Measurements from ENCODE around the gene MSH6. TPM values are rescaled to one million over a fixed set of nuclear protein-coding genes. Genes with fewer than 3 reads are reported as not detected.

Gene MSH6
- total and polyA plus RNA-seq, 2 of the 8 experiments (the other 6 are each of a cell fraction or from before 2014, with no cell fraction given) = 45.8 to 301 TPM

DNA sequence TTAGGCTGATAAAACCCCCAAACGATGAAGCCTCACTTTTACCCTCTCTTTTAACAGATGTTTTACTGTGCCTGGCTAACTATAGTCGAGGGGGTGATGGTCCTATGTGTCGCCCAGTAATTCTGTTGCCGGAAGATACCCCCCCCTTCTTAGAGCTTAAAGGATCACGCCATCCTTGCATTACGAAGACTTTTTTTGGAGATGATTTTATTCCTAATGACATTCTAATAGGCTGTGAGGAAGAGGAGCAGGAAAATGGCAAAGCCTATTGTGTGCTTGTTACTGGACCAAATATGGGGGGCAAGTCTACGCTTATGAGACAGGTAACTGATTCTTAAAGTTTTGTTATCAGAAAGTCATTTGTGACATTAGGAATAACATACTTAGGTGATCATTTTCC is 20.4 kb downstream of the MSH6 start:
- Histone ChIP-seq H3K9me3 (ENCODE audit: insufficient read depth in 2 of 2, low read depth in 1 of 2, low read length in 1 of 2) (no peaks in the 10 kb centered on the region), H3K4me1 (replicated peaks in 1 of 4; ENCODE audit: control insufficient read depth in 3 of 4, insufficient read depth in 4 of 4, low read length in 3 of 4) (no peaks in the 10 kb centered on the region), H3K9ac (replicated peaks in 1 of 4; ENCODE audit: extremely low read depth in 1 of 4, low read depth in 3 of 4, low read length in 3 of 4) (no peak overlapping the region), H2BK120ac (replicated peaks; ENCODE audit: low read depth, low read length) (no peak overlapping the region), H3K4me2 (ENCODE audit: insufficient read depth in 1 of 2, low read depth in 2 of 2, low read length in 2 of 2) (no peak overlapping the region), H3K18ac (ENCODE audit: extremely low read depth, low read length) (no peak overlapping the region), H3K27me3 (replicated peaks in 1 of 4; ENCODE audit: control insufficient read depth in 3 of 4, extremely low read depth in 1 of 4, insufficient read depth in 3 of 4, low read length in 3 of 4) (no peaks in the 10 kb centered on the region), H3K79me1 (ENCODE audit: low read depth, low read length) (no peaks in the 10 kb centered on the region; the same call in 1 of the 2 replicates), H3K23me2 (ENCODE audit: low read depth, low read length) (no peaks in the 10 kb centered on the region), H3K36me3 (ENCODE audit: control insufficient read depth in 2 of 4, insufficient read depth in 4 of 4, low read length in 3 of 4) (peaks cover 41 to 99% (median 87%) of the 10 kb centered on the region in 4 experiments), H4K5ac (ENCODE audit: insufficient read length, low read depth, low read length) (no peak overlapping the region), H3K14ac (ENCODE audit: insufficient read length) (no peak overlapping the region), H4K8ac (ENCODE audit: extremely low read depth, insufficient read depth, low read length) (no peak overlapping the region), H2AK5ac (ENCODE audit: low read depth, low read length) (no peak overlapping the region), H2BK20ac (ENCODE audit: low read length) (no peak overlapping the region), H3K56ac (replicated peaks; ENCODE audit: insufficient read length, low read depth, low read length) (no peak overlapping the region), H2AFZ (ENCODE audit: low read length) (no peak overlapping the region), H3K27ac (ENCODE audit: low read depth, low read length) (no peak overlapping the region), H2BK5ac (ENCODE audit: low read depth, low read length) (no peak overlapping the region), H3K4ac (replicated peaks; ENCODE audit: insufficient read length, low read depth, low read length) (no peak overlapping the region), H4K91ac (replicated peaks; ENCODE audit: insufficient read length, low read length) (no peak overlapping the region), H2BK15ac (ENCODE audit: low read length) (no peak overlapping the region), H4K20me1 (replicated peaks in 1 of 2; ENCODE audit: control insufficient read depth in 1 of 2, insufficient read depth in 2 of 2, low read length in 2 of 2) (peaks cover 3 to 13% of the 10 kb centered on the region in 2 experiments), H3K23ac (ENCODE audit: insufficient read length) (no peak overlapping the region), H3K4me3 (ENCODE audit: extremely low read depth in 1 of 4, insufficient read depth in 2 of 4, low read depth in 3 of 4, low read length in 4 of 4) (no peak overlapping the region), H3K79me2 (ENCODE audit: control insufficient read depth in 1 of 2, insufficient read depth in 2 of 2, low read length in 2 of 2) (peaks cover 4 to 43% of the 10 kb centered on the region in 2 experiments; a peak in 2 of 4 replicates), H2BK12ac (ENCODE audit: low read depth, low read length) (no peak overlapping the region)
- 96% methylated on average over 7 of the region's 7 CpGs; no CpG with 5 or more reads in 1 of the 2 experiments for WGBS, 2 experiments (ENCODE audit: extremely low coverage in 1 of 2, insufficient coverage in 1 of 2, insufficient read length in 1 of 2, insufficient replicate concordance in 2 of 2, low coverage in 1 of 2, low lambda C conversion rate in 2 of 2, missing lambda C conversion rate in 1 of 2)
- FAIRE-seq = no peak
- TF ChIP-seq TAF7 (optimal IDR thresholded peaks at IDR 0.05; ENCODE audit: borderline replicate concordance, low read depth, low read length) = no peak
- TF ChIP-seq POLR2AphosphoS5 (IDR thresholded peaks at IDR 0.05; ENCODE audit: low read depth, low read length) = no peak
- no peak for TF ChIP-seq SIX5 (IDR thresholded peaks at IDR 0.05; ENCODE audit: low read depth, low read length)
- TF ChIP-seq ASH2L (IDR thresholded peaks at IDR 0.05; ENCODE audit: low read length) = no peak
- TF ChIP-seq SIN3A (conservative IDR thresholded peaks at IDR 0.05 in 1 of 2, IDR thresholded peaks at IDR 0.05 in 1 of 2; ENCODE audit: low read depth in 1 of 2, low read length in 2 of 2) = no peak
- TF ChIP-seq BCL11A (IDR thresholded peaks at IDR 0.05; ENCODE audit: low read depth in 2 of 2, low read length in 2 of 2) = no peak
- TF ChIP-seq HDAC6 (IDR thresholded peaks at IDR 0.05; ENCODE audit: low read depth, low read length) = no peak
- TF ChIP-seq CBX5 (IDR thresholded peaks at IDR 0.05; ENCODE audit: low read depth, low read length) = no peak
- CTCF ChIA-PET (ENCODE audit: partially characterized antibody) = no interaction called here
- POLR2A ChIA-PET (ENCODE audit: partially characterized antibody) = interaction anchor here (0.9 kb wide), 2 partner anchors 11 to 13 kb away, joined by 3 read pairs; no protein-coding TSS in a partner anchor
- no peak for DNase-seq (ENCODE audit: low read depth in 1 of 2, low spot score in 2 of 2)

All from H1 (cell line).